Measurements from ENCODE around the gene CNOT1. TPM values are rescaled to one million over a fixed set of nuclear protein-coding genes. Genes with fewer than 3 reads are reported as not detected.

CNOT1 gene
- total RNA-seq, 4 donors from 2014 or later: 54.7 to 119 (median 87.2) TPM

- DNase-seq (peak; percentile 46 to 71), ATAC-seq (no peak)
- H3K4me1 ChIP-seq: peaks cover 11 to 21% of the 10 kb centered on the region in 2 donors
- no peak for TF ChIP-seq POLR2A (IDR thresholded peaks at IDR 0.05)
- peak; percentile 52 to 86 (median 75) for TF ChIP-seq CTCF (IDR thresholded peaks at IDR 0.05 in 4 of 5, conservative IDR thresholded peaks at IDR 0.05 in 1 of 5)
- no peaks in the 10 kb centered on the region for H3K36me3 ChIP-seq
- H3K4me3 ChIP-seq: no peak overlapping the region
- H3K27me3 ChIP-seq: no peaks in the 10 kb centered on the region
- peak overlapping the region in 3 of 4 donors; percentile 34 to 39 (median 36) for H3K27ac ChIP-seq
- in situ Hi-C loops (cut with MboI; ENCODE audit: low sequenced_read_pairs in 4 of 4): loop anchor here in 3 of 4 donors (10.0 to 25.0 kb wide), 3 partner anchors 113 to 225 kb away; partner anchors contain the start of genes CNOT1 (in 1 of the 3) and GOT2 (in 1 of the 3)
- intact Hi-C loops (cut with DNase I; ENCODE audit: low total_unique reads): loop anchor here (1.0 to 5.0 kb wide), 3 partner anchors 149 to 245 kb away; partner anchors contain the start of gene GOT2
- H3K9me3 ChIP-seq: no peaks in the 10 kb centered on the region
Measured at GRCh38 chr16:58511933-58512815, 117.5 kb downstream of the CNOT1 start.

GRCh38 chr16:58510776-58511628 is 118.6 kb downstream of the CNOT1 start:
- ATAC-seq (no peak), DNase-seq (no peak)
- Histone ChIP-seq H3K36me3 (no peaks in the 10 kb centered on the region), H3K27ac (no peak overlapping the region), H3K4me1 (peaks cover 4 to 14% of the 10 kb centered on the region in 2 donors), H3K4me3 (no peak overlapping the region), H3K27me3 (no peaks in the 10 kb centered on the region), H3K9me3 (no peaks in the 10 kb centered on the region)
- intact Hi-C loops (cut with DNase I; ENCODE audit: low total_unique reads) (loop anchor here (5.0 kb wide), 1 partner anchor 246 kb away; no protein-coding TSS in a partner anchor), in situ Hi-C loops (cut with MboI; ENCODE audit: low sequenced_read_pairs in 4 of 4) (loop anchor here in 3 of 4 donors (10.0 to 25.0 kb wide), 3 partner anchors 114 to 226 kb away; partner anchors contain the start of genes CNOT1 (in 1 of the 3) and GOT2 (in 1 of the 3))
- TF ChIP-seq POLR2A (IDR thresholded peaks at IDR 0.05) (no peak), CTCF (IDR thresholded peaks at IDR 0.05 in 4 of 5, conservative IDR thresholded peaks at IDR 0.05 in 1 of 5) (no peak)

GRCh38 chr16:58510097-58510775 is 119.4 kb downstream of the CNOT1 start:
- no peak overlapping the region for H3K27ac ChIP-seq
- no peaks in the 10 kb centered on the region for H3K9me3 ChIP-seq
- H3K36me3 ChIP-seq: no peaks in the 10 kb centered on the region
- in situ Hi-C loops (cut with MboI; ENCODE audit: low sequenced_read_pairs in 4 of 4): loop anchor here in 3 of 4 donors (10.0 to 25.0 kb wide), 3 partner anchors 115 to 227 kb away; partner anchors contain the start of genes CNOT1 (in 1 of the 3) and GOT2 (in 1 of the 3)
- ATAC-seq: no peak
- H3K27me3 ChIP-seq: no peaks in the 10 kb centered on the region
- H3K4me3 ChIP-seq: no peak overlapping the region
- TF ChIP-seq CTCF (IDR thresholded peaks at IDR 0.05 in 4 of 5, conservative IDR thresholded peaks at IDR 0.05 in 1 of 5) (no peak), POLR2A (IDR thresholded peaks at IDR 0.05) (no peak)
- H3K4me1 ChIP-seq: peaks cover 4 to 14% of the 10 kb centered on the region in 2 donors
- intact Hi-C loops (cut with DNase I; ENCODE audit: low total_unique reads): loop anchor here (5.0 kb wide), 1 partner anchor 247 kb away; no protein-coding TSS in a partner anchor
- peak in 1 of 2 donors; percentile 9 for DNase-seq
